GM08714 (cell line): Measurements from ENCODE around the gene NAV1.
"Not testable (repeated sequence)": the region's sequence is repeated elsewhere in the genome, so short reads cannot be mapped to it uniquely, and the experiment has no call there.

Experiments used
- H3K4me3 ChIP-seq: fragments of 200-500 bp; sonication (Bioruptor generic); 2 replicates; pipeline ENCODE4 v1.5.1; 2014; ENCODE audit warnings: mild to moderate bottlenecking, low read length, inconsistent platforms
- ZNF274 ChIP-seq: IDR thresholded peaks from 2 replicates; pipeline ENCODE4 v1.6.1; 2012; ENCODE audit warnings: mild to moderate bottlenecking, low read depth, low read length

Gene NAV1

DNA sequence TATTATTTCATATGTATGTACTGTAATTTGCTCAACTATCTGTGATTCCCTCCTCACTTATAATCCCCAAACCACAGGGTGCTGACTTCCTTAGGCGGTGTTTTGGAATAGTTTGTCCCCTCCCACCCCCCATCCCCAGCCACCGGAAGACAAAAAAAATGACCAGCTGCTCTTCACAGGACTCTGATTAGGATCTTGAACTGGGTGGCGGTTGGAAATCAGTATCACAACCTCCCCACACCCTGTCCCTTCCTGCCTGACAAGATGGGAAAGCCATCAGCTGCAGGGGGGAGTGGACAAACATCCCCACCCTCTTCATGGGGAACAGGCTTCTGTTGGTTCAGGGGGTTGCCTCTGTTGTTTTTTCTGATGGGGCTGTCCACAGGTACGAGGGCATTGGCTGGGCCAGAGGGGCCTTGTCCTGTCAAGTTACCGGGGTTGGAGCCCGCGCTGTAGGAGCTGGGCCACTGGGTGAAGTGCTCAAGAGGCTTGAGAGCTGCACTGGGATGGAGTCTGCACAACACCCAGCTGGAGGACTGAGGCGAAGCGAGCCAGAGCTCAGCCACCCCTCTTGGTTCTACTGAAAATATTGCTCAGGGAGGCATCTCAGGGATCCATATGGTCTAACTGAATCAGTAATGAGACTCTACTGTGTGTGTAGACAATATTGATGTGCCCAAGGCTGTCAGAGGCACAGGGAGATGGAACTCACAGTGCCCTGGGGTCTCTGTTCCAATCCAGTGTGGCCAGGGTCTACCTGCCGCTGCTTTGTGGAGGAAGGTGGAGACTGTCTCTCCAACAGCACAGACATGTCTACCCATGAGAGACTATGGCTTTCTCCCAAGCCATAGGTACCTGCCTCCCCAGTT is 28.2 kb downstream of the NAV1 start:
- TF ChIP-seq ZNF274 = no peak
- no peak overlapping the region for H3K4me3 ChIP-seq

DNA sequence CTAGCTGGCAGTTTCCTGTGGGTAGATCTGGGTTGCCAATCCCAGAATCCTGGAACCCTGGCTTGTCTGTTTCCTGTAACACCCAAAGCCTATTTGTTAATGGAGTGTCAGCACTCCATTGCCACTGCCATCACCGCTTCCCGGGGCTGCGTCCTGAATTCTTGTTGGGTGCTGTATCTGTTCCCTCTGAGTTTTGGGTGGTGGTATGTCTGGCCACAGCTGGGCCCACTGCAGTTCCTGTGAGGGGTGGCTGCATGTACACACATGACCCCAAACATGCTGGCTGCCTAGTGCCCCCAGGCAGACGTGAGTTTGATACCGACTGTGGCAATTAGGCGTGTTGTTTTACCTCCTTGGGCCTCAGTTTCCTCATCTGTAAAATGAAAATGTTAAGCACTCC is 29.3 kb downstream of the NAV1 start:
- H3K4me3 ChIP-seq = no peak overlapping the region
- no peak for TF ChIP-seq ZNF274

DNA sequence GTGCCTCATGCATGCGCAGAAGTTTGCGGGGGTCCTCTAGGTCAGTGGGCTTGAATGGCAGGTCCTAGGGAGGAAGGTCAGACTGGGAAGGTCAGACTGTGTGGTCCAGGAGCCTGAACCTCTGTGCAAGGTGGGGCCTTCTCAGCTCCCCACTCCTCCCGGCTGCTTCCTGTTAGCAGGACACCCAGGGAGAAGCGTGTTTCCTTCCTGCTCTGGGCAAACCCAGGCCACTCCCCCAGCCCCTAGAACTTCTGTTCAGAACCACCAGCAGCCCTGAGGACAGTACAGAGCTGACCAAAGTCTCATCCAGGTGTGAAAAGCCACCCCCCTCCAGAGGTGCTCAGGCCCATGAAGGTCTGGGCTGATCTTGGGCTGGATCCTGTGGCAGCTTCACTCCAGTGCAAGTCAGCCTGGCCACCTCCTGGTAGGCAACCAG is 29.9 kb downstream of the NAV1 start:
- no peak overlapping the region for H3K4me3 ChIP-seq
- TF ChIP-seq ZNF274 = no peak

DNA sequence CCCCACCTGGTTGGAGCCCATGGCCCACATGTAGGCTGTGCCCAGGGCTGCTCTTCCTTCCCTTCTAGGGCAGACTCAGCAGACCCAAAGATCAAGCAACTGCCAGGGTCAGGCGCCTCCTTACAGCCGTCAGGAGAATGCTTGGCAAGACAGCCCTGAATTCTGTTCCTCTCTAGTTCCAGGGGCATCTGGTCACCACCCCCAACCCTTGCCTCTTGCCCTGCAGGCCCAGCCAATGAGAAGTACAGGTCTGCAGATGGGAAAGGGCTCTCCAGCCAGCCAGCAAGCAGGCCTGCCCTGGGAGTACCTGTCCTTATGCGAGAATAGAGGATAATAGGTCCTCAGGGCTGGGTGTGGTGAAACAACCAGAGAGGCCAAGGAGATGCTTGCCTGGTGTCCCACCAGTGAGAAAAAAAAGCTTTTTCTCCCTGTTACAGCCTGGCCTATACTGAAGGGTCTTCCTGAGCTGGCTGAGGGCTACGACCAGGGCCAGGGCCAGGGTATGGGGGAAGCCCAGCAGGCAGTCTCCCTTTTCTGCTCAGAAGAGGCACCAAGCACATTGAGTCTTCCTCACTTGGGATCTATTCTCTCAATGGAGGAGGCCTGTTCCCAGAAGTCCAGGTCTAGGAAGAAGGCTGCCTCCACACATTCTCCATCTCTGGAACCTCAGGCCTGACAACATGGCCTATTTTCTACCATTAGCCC is 31.4 kb downstream of the NAV1 start:
- no peak for TF ChIP-seq ZNF274
- no peak overlapping the region for H3K4me3 ChIP-seq

DNA sequence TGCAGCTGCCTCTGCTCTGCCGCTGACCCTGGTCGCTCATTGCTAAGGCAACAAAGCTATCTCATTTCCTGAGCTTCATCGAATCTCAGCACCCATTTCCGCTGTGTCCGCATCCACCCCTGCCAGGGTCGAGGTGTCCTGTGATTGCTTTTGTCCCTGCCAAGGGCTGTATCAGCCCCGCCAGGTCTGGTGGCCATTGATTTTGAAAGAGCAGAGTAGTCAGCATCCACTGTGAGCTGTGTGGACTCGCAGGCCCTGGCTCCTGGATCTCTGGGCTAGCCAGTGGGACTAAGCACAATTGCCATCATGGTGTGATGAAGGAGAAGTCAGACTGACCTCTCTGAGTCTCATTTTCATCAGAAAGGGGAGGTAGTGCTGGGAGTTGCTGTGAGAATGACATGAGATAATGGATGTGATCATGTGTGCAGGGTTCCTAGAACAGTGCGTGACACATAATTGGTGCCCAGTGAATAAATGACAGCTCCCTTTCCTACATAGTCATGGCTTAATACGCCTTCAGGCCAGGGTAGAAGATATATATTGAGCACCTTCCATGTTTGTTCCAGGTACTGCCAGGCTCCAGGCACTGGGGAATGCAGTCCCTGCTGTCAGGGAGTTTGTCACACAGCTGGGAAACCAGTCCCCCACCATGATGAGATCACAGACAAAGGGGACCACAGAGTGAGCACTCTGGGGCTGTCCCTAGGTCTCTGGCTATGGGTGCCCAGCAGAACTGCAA is 32.1 kb downstream of the NAV1 start:
- no peak for TF ChIP-seq ZNF274
- H3K4me3 ChIP-seq = no peak overlapping the region

DNA sequence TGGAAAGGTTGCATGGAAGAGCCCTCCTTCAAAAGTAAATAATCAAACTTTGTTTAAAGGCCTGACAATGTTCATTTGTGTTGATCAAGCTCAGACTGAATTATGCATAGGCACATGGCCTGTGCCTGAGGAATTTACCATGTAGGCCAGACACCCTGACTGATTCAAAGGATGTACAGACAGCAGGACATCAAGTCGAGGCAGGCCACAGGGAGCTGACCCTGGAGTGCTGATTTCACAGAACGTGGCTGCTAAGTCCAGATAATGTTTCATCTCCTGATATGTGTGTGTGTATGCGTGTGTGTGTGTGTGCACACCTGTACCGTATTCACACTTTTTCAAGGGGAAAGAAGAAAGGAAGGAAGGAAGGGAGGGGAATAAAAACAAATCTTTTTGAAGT is 34.1 kb downstream of the NAV1 start:
- no peak for TF ChIP-seq ZNF274
- H3K4me3 ChIP-seq = no peak overlapping the region

DNA sequence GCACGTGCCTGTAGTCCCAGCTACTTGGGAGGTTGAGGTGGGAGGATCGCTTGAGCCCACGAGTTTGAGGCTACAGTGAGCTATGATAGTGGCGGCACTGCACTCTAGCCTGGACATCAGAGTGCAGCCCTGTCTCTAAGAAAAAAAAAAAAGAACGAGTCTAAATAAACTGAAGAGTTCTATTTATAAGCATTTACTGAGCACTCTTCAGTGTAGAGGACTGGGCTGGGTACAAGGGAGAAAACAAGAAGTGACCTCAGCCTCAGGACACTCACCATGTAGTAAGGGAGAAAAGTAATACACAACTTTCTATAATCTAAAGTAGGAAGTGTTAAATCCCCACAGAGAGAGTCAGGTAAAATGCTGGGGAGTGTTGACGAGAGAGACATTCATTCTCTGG is 35.0 kb downstream of the NAV1 start:
- no peak overlapping the region for H3K4me3 ChIP-seq
- no peak for TF ChIP-seq ZNF274

DNA sequence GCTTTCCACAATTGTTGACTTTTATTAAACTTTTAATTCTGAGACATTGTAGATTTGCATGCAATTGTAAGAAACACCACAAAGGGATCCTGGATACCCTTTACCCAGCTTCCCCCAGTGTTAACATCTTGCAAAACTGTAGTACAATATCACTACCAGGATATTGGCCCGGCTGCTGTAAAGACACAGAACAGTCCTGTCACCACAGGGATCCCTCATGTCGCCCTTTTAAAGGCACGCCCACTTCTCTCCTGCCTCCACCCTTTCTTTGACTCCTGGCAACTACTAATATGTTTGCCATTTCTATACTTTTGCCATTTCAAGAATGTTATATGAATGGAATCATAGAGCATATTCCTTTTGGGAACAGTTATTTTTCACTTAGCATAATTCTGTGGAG is 37.0 kb downstream of the NAV1 start:
- TF ChIP-seq ZNF274 = no peak
- no peak overlapping the region for H3K4me3 ChIP-seq

DNA sequence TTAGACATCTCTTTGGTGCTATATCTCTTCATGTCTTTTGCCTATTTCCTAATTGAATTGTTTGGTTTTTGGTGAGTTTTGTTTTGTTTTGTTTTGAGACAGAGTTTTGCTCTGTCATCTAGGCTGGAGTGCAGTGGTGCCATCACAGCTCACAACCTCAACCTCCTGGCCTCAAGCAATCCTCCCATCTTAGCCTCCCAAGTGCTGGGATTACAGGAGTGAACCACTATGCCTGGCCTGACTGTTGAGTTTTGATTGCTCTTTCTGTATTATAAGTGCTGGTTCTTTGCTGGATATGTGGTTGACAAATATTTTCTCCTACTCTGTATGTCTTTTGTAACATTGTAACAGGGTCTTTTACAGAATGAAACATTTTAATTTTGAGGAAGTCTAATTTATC is 38.0 kb downstream of the NAV1 start:
- no peak for TF ChIP-seq ZNF274
- no peak overlapping the region for H3K4me3 ChIP-seq

DNA sequence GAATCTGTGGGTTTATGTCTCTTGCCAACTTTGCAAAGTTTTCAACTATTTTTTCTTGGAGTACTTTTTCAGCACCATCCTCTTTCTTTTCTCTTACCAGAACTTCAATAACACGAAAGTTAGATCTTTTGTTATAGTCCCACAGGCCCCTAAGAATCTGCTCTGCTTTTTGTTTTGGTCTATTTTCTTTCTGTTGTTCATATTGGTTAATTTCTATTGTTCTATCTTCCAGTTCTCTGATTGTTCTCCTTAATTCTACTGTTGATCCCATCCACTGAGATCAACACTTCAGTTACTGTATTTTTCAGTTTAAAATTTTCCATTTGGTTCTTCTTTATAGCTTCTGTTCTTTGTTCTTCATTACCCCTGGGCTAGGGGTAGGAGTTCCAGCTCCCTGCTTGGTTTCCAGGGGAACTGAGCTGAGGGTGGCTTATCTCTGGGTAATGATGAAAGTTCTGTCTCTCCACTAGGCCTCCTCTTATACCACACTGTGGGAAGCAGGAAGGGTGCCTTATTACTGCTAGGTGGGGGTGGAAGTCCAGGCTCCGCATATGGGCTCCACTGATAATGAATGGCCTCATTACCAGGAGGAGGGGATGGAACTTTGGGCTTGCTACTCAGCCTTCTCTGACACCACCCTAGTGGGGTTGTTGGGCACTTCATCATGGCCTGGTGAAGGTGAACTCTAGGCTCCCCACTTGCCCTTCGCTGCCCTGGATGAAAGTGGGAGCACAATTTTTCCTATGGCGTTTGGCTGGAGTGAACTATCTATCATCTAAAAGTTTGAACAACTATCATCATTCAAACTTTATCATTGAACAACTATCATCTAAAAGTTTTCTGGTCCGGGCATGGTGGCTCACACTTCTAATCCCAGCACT is 39.3 kb downstream of the NAV1 start:
- TF ChIP-seq ZNF274 = no peak
- no peak overlapping the region for H3K4me3 ChIP-seq

DNA sequence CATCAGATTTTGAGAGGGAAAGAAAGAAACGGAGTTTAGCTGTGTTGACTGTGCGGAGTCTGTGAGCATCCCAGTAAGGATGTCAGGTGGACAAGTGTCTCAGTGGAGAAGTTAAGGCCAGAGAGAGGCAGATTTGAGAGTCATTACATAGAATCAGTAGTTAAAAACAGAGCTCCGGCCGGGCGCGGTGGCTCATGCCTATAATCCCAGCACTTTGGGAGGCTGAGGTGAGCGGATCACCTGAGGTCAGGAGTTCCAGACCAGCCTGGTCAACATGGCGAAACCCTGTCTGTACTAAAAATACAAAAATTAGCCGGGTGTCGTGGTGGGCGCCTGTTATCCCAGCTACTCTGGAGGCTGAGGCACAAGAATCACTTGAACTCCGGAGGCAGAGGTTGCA is 42.4 kb downstream of the NAV1 start:
- H3K4me3 ChIP-seq = not testable (repeated sequence)

DNA sequence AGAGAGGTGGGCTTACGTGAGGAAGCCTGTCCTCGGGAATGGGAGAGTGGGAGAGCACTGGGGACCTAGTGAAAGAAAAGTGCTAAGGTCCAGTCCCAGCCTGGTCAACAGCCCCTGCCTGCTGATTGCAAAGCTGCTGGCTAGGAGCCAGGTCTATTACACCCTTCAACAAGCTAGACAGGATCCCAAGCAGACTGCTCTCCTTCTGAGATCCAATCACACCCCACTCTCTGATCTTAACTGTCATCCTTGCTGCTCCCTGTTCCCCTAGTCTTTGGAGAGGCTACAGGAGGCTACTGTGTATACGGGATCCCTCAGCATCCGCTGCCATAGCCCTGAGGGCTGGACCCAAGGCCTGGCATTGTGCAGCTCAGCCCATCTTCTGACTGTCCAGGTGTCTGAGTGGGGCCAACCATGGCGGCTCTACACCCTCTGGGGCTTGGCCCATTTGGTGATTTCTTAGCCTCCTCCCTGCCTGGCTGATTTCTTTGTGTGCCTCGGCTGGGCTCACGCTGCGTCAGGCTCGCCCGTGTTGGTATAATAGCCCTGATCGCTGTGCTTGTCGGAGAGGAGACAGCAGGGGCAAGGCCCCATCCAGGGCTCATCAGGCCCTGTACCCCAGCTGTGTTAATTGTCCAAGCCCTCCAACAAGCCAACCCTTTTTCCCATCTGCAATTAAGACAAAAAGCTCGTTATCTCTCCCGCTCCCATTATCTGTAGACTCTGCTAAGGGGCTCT is 43.9 kb downstream of the NAV1 start:
- TF ChIP-seq ZNF274 = no peak

DNA sequence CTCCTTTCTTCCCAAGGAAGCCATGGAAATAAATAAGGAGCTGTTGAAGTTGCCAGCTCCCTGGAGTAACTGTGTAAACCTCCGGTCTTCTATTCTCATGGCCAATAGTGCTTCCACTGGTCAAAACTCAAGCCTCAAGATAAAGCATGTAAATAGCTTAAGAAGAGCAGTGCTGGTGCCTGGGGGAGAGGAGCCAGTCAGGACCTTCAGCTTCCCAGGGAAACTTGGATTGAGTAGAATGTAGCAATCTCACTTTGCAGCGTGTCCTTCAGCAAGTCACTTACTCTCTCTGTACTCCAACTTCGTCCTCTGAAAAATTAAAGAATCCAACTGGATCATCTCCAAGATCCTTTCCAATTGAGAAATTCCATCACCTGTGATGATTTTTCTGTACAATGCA is 44.7 kb downstream of the NAV1 start:
- TF ChIP-seq ZNF274 = no peak
- no peak overlapping the region for H3K4me3 ChIP-seq

More for the DNA sequence above, 43.9 kb downstream of the NAV1 start:
- no peak overlapping the region for H3K4me3 ChIP-seq
